MM.1S (cell line): ENCODE data around the gene TUSC7.

Source experiments
- CTCF ChIP-seq: fragments of 300-600 bp; sonication (generic); IDR thresholded peaks from 2 replicates; pipeline ENCODE4 v1.5.1; 2016; ENCODE audit warnings: antibody characterized with exemption, low read length, mixed read lengths
- EZH2phosphoT487 ChIP-seq: fragments of 300-600 bp; sonication (generic); IDR thresholded peaks from 2 replicates; pipeline ENCODE4 v1.6.1; 2018; ENCODE audit warnings: antibody characterized with exemption, low read length

GRCh38 chr3:116663161-116664110 is 46.1 kb upstream of the TUSC7 start:
- no peak for TF ChIP-seq CTCF
- no peak for TF ChIP-seq EZH2phosphoT487
